ENCODE measurements around the gene C16orf78. TPM values are rescaled to one million over a fixed set of nuclear protein-coding genes. Genes with fewer than 3 reads are reported as not detected.

C16orf78 gene
- total RNA-seq, 1 donor from 2014 or later, result not detected

GRCh38 chr16:49377196-49377755 is 3.7 kb downstream of the C16orf78 start:
- Mint-ChIP-seq H3K36me3 (ENCODE audit: low read depth) (no peaks in the 10 kb centered on the region), H3K4me1 (no peaks in the 10 kb centered on the region), H3K9me3 (no peaks in the 10 kb centered on the region), H3K4me3 (no peak overlapping the region), H3K27me3 (ENCODE audit: low read depth) (peaks cover 6% of the 10 kb centered on the region), H3K27ac (ENCODE audit: unreplicated experiment) (peak overlapping the region; percentile 43)
- no peak for TF ChIP-seq CTCF (conservative IDR thresholded peaks at IDR 0.05)
- DNase-seq (ENCODE audit: low read depth, low spot score), result no peak

- TF ChIP-seq CTCF (conservative IDR thresholded peaks at IDR 0.05), result no peak
- peaks cover 6% of the 10 kb centered on the region for H3K27me3 Mint-ChIP-seq (ENCODE audit: low read depth)
- H3K9me3 Mint-ChIP-seq, result peaks cover 3% of the 10 kb centered on the region
- H3K27ac Mint-ChIP-seq (ENCODE audit: unreplicated experiment), result no peak overlapping the region
- DNase-seq (ENCODE audit: low read depth, low spot score), result no peak
- H3K36me3 Mint-ChIP-seq (ENCODE audit: low read depth), result no peaks in the 10 kb centered on the region
- no peak overlapping the region for H3K4me3 Mint-ChIP-seq
- H3K4me1 Mint-ChIP-seq, result no peaks in the 10 kb centered on the region
These were observed 4.6 kb downstream of the C16orf78 start for GRCh38 chr16:49378238-49378637.

- H3K4me3 Mint-ChIP-seq, result no peak overlapping the region
- H3K27ac Mint-ChIP-seq (ENCODE audit: unreplicated experiment), result no peak overlapping the region
- H3K9me3 Mint-ChIP-seq, result peaks cover 3% of the 10 kb centered on the region
- no peaks in the 10 kb centered on the region for H3K36me3 Mint-ChIP-seq (ENCODE audit: low read depth)
- H3K27me3 Mint-ChIP-seq (ENCODE audit: low read depth), result peaks cover 6% of the 10 kb centered on the region
- DNase-seq (ENCODE audit: low read depth, low spot score), result no peak
- no peaks in the 10 kb centered on the region for H3K4me1 Mint-ChIP-seq
- TF ChIP-seq CTCF (conservative IDR thresholded peaks at IDR 0.05), result no peak
These were observed 5.2 kb downstream of the C16orf78 start for GRCh38 chr16:49378816-49379215.

GRCh38 chr16:49382916-49383315 is 9.3 kb downstream of the C16orf78 start:
- H3K4me1 Mint-ChIP-seq, result no peaks in the 10 kb centered on the region
- TF ChIP-seq CTCF (conservative IDR thresholded peaks at IDR 0.05), result peak; percentile 31
- no peaks in the 10 kb centered on the region for H3K36me3 Mint-ChIP-seq (ENCODE audit: low read depth)
- peak; percentile 14 for DNase-seq (ENCODE audit: low read depth, low spot score)
- no peak overlapping the region for H3K27ac Mint-ChIP-seq (ENCODE audit: unreplicated experiment)
- peaks cover 16% of the 10 kb centered on the region for H3K27me3 Mint-ChIP-seq (ENCODE audit: low read depth)
- H3K9me3 Mint-ChIP-seq, result peaks cover 3% of the 10 kb centered on the region
- H3K4me3 Mint-ChIP-seq, result no peak overlapping the region

GRCh38 chr16:49395021-49395420 is 21.4 kb downstream of the C16orf78 start:
- Mint-ChIP-seq H3K4me1 (no peaks in the 10 kb centered on the region), H3K27ac (ENCODE audit: unreplicated experiment) (no peak overlapping the region), H3K36me3 (ENCODE audit: low read depth) (no peaks in the 10 kb centered on the region), H3K27me3 (ENCODE audit: low read depth) (peaks cover 60% of the 10 kb centered on the region), H3K9me3 (no peaks in the 10 kb centered on the region), H3K4me3 (no peak overlapping the region)
- TF ChIP-seq CTCF (conservative IDR thresholded peaks at IDR 0.05), result no peak
- no peak for DNase-seq (ENCODE audit: low read depth, low spot score)
